Stimulated activated memory B cell treated with anti-CD40 and anti-IgM and Interleukin-4, amounts not matched to agents 10 μg/mL and 1 μg/mL and 100 μg/mL, for 72 hours (primary cell): ENCODE results near the gene DLG2.
"Not testable (repeated sequence)": the region's sequence is repeated elsewhere in the genome, so short reads cannot be mapped to it uniquely, and the experiment has no call there.

Source experiments
- ATAC-seq: fragments of 150-1000 bp; cut with Tn5 transposase; 2 replicates; pipeline ENCODE4 v1.10.0; 2021
- H3K27ac Mint-ChIP-seq: one replicate; pipeline ENCODE4 v1.8.0; 2022; ENCODE audit warnings: mild to moderate bottlenecking, mixed read lengths
- H3K27me3 Mint-ChIP-seq: one replicate; pipeline ENCODE4 v1.8.0; 2022; ENCODE audit warnings: mixed read lengths
- H3K36me3 Mint-ChIP-seq: one replicate; pipeline ENCODE4 v1.8.0; 2022; ENCODE audit warnings: mixed read lengths
- H3K4me1 Mint-ChIP-seq: one replicate; pipeline ENCODE4 v1.8.0; 2022; ENCODE audit warnings: mixed read lengths
- H3K4me3 Mint-ChIP-seq: one replicate; pipeline ENCODE4 v1.8.0; 2022; ENCODE audit warnings: mild to moderate bottlenecking, moderate library complexity, mixed read lengths
- H3K9me3 Mint-ChIP-seq: one replicate; pipeline ENCODE4 v1.8.0; 2022; ENCODE audit warnings: mixed read lengths

Gene DLG2

DNA sequence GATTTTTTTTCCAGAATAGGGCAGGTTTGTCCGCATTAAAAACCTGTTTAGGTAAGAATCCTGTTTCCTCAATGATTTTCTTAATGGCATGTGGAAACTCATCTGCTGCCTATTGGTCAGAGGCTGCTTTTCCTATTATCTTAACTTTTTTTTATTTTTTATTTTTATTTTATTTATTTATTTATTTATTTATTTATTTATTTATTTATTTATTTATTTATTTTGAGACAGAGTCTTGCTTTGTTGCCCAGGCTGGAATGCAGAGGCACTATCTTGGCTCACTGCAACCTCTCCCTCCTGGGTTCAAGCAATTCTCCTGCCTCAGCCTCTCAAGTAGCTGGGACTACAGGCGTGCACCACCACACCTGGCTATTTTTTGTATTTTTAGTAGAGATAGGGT is 389.1 kb downstream of the DLG2 start:
- not testable (repeated sequence) for H3K36me3 Mint-ChIP-seq, ATAC-seq, H3K4me3 Mint-ChIP-seq, H3K27ac Mint-ChIP-seq, H3K9me3 Mint-ChIP-seq, H3K27me3 Mint-ChIP-seq, H3K4me1 Mint-ChIP-seq

- Mint-ChIP-seq H3K4me1 (no peaks in the 10 kb centered on the region), H3K4me3 (no peak overlapping the region), H3K9me3 (peaks cover 8% of the 10 kb centered on the region), H3K36me3 (no peaks in the 10 kb centered on the region), H3K27ac (no peak overlapping the region), H3K27me3 (no peaks in the 10 kb centered on the region)
- ATAC-seq: no peak
These were observed 390.9 kb downstream of the DLG2 start for GRCh38 chr11:85236211-85236610.

- no peak overlapping the region for H3K27ac Mint-ChIP-seq
- H3K36me3 Mint-ChIP-seq: no peaks in the 10 kb centered on the region
- no peaks in the 10 kb centered on the region for H3K27me3 Mint-ChIP-seq
- no peak overlapping the region for H3K4me3 Mint-ChIP-seq
- H3K9me3 Mint-ChIP-seq: peaks cover 9% of the 10 kb centered on the region
- ATAC-seq: no peak
- H3K4me1 Mint-ChIP-seq: no peaks in the 10 kb centered on the region
These were observed 394.6 kb downstream of the DLG2 start for GRCh38 chr11:85232559-85232958.

- Mint-ChIP-seq H3K27ac (no peak overlapping the region), H3K36me3 (no peaks in the 10 kb centered on the region), H3K4me3 (no peak overlapping the region), H3K4me1 (no peaks in the 10 kb centered on the region), H3K9me3 (peaks cover 9% of the 10 kb centered on the region), H3K27me3 (no peaks in the 10 kb centered on the region)
- ATAC-seq: no peak
These were observed 395.6 kb downstream of the DLG2 start for GRCh38 chr11:85231588-85231987.

DNA sequence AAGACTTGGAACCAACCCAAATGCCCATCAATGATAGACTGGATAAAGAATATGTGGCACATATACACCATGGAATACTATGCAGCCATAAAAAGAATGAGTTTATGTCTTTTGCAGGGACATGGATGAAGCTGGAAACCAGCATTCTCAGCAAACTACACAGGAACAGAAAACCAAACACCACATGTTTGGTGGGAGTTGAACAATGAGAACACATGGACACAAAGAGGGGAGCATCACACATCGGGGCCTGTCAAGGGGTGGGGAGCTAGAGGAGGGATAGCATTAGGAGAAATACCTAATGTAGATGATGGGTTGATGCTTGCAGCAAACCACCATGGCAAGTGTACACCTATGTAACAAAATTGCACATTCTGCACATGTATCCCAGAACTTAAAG is 397.4 kb downstream of the DLG2 start:
- H3K36me3 Mint-ChIP-seq, H3K27ac Mint-ChIP-seq, H3K4me1 Mint-ChIP-seq, H3K4me3 Mint-ChIP-seq, H3K27me3 Mint-ChIP-seq, ATAC-seq, H3K9me3 Mint-ChIP-seq: not testable (repeated sequence)

DNA sequence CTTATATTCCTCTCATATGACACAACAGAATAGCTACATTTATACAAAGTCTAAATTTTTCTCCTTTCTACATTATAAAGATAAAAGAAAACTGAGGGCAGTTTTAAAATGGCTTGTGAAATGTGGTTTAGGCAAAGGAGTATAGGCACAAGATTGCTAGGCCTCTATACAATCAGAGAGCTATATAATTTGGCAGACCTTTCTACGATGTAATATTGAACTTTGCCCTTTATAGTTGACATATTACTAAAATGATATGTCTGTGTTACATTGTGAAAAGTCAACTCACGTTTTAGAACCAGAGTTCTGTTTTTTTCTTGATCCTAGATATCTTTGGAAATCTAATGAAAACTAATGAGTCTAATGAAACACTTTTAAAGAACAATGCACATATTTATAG is 430.2 kb downstream of the DLG2 start:
- peaks cover 8% of the 10 kb centered on the region for H3K9me3 Mint-ChIP-seq
- no peak overlapping the region for H3K4me3 Mint-ChIP-seq
- H3K27ac Mint-ChIP-seq: no peak overlapping the region
- no peaks in the 10 kb centered on the region for H3K4me1 Mint-ChIP-seq
- H3K27me3 Mint-ChIP-seq: no peaks in the 10 kb centered on the region
- peaks cover 5% of the 10 kb centered on the region for H3K36me3 Mint-ChIP-seq
- no peak for ATAC-seq

- Mint-ChIP-seq H3K9me3 (peaks cover 1% of the 10 kb centered on the region), H3K4me3 (no peak overlapping the region), H3K27ac (no peak overlapping the region), H3K27me3 (no peaks in the 10 kb centered on the region), H3K36me3 (no peaks in the 10 kb centered on the region), H3K4me1 (no peaks in the 10 kb centered on the region)
- ATAC-seq: no peak
These were observed 431.2 kb downstream of the DLG2 start for GRCh38 chr11:85195934-85196333.

DNA sequence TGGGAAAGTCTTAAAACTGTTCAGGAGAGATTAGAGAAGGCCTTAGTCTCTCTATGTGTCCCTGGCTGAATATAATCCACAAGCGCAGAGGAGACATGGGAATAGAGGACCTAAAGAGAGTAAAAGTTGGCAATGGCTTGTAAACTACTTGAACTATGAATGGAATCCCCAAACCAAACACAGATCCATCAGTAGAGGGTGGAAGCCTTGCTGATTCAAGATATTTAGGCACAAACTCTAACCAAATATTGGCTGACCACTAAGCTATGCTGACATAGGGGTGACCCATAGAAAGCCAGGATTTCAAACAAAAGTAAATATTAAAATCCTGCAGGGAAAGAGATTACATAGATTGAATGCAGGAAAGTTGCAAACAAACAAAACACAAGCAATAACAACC is 439.2 kb downstream of the DLG2 start:
- no peaks in the 10 kb centered on the region for H3K4me1 Mint-ChIP-seq
- H3K27ac Mint-ChIP-seq: no peak overlapping the region
- ATAC-seq: no peak

DNA sequence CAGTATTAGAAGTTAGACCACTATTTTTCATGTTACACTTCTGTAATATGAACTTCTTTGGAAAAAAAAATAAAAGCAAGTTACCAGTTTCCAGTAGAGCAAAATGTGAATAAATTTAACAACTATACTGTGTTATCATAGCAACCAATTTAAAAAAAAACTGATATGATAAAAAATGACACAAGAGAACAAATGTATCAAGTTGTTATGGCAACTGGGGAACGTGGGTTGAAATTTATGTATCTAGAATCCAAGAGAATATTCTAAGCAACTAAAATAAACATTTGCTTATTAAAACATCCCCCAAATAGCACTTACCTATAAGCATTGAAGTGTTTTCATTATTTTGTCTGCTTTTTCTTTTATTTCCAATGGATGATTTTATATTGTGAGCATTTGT is 442.4 kb downstream of the DLG2 start:
- ATAC-seq: no peak
- Mint-ChIP-seq H3K4me3 (no peak overlapping the region), H3K9me3 (peaks cover 9% of the 10 kb centered on the region), H3K4me1 (peaks cover 9% of the 10 kb centered on the region), H3K27me3 (no peaks in the 10 kb centered on the region), H3K27ac (no peak overlapping the region), H3K36me3 (no peaks in the 10 kb centered on the region)

More for the DNA sequence above, 439.2 kb downstream of the DLG2 start:
- H3K36me3 Mint-ChIP-seq: no peaks in the 10 kb centered on the region
- H3K4me3 Mint-ChIP-seq: no peak overlapping the region
- H3K9me3 Mint-ChIP-seq: peaks cover 9% of the 10 kb centered on the region
- no peaks in the 10 kb centered on the region for H3K27me3 Mint-ChIP-seq

- Mint-ChIP-seq H3K4me3 (no peak overlapping the region), H3K36me3 (no peaks in the 10 kb centered on the region), H3K4me1 (peaks cover 9% of the 10 kb centered on the region), H3K27ac (no peak overlapping the region), H3K27me3 (no peaks in the 10 kb centered on the region), H3K9me3 (peaks cover 5% of the 10 kb centered on the region)
- ATAC-seq: peak; percentile 55
These were observed 444.4 kb downstream of the DLG2 start for GRCh38 chr11:85182441-85183387.

DNA sequence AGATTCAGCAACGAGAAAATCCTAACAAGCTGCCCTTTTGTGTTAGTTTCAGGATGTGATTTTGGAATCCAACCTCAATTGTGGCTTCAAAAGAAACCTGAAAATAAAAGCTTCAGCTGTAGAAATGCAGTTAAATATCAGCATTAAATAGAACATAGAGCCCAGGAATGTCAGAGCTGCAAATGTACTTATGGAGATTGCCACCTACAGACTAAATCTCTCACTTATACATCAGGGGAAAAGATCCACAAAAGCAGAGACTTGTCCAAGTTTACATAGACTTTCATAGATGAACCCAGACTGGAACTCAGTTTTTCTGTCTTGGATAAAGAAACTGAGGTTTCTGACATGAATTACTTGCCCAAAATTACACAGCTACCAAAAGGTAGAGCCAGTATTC is 446.6 kb downstream of the DLG2 start:
- no peak for ATAC-seq
- no peaks in the 10 kb centered on the region for H3K36me3 Mint-ChIP-seq
- no peaks in the 10 kb centered on the region for H3K27me3 Mint-ChIP-seq
- H3K9me3 Mint-ChIP-seq: peaks cover 7% of the 10 kb centered on the region
- peaks cover 9% of the 10 kb centered on the region for H3K4me1 Mint-ChIP-seq
- H3K27ac Mint-ChIP-seq: no peak overlapping the region
- no peak overlapping the region for H3K4me3 Mint-ChIP-seq

- no peak overlapping the region for H3K4me3 Mint-ChIP-seq
- no peak overlapping the region for H3K27ac Mint-ChIP-seq
- peaks cover 17% of the 10 kb centered on the region for H3K9me3 Mint-ChIP-seq
- peaks cover 11% of the 10 kb centered on the region for H3K4me1 Mint-ChIP-seq
- ATAC-seq: no peak
- peaks cover 16% of the 10 kb centered on the region for H3K36me3 Mint-ChIP-seq
- H3K27me3 Mint-ChIP-seq: no peaks in the 10 kb centered on the region
These were observed 455.4 kb downstream of the DLG2 start for GRCh38 chr11:85171648-85172257.

GRCh38 chr11:85170184-85170583 is 457.0 kb downstream of the DLG2 start:
- H3K27me3 Mint-ChIP-seq: no peaks in the 10 kb centered on the region
- ATAC-seq: no peak
- no peak overlapping the region for H3K4me3 Mint-ChIP-seq
- peaks cover 20% of the 10 kb centered on the region for H3K4me1 Mint-ChIP-seq
- peaks cover 16% of the 10 kb centered on the region for H3K36me3 Mint-ChIP-seq
- peaks cover 12% of the 10 kb centered on the region for H3K9me3 Mint-ChIP-seq
- H3K27ac Mint-ChIP-seq: no peak overlapping the region

DNA sequence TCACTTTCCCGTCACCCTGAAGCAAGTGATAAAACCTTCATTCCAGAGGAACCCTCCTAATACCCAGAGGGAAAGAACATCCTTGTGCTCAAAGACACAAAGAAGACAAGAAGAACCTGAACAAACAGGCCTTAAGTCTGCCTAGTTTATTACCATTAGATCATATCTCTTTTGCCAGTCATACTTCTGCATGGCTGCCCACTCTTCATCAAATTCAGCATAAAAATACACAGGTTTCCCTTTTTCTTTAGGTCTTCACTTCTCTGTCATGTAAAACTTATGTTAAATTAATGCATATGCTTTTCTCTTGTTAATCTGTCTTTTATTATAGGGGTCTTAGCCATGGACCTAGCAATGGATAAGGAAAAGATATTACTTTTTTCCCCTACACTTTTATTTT is 459.7 kb downstream of the DLG2 start:
- peaks cover 30% of the 10 kb centered on the region for H3K4me1 Mint-ChIP-seq
- H3K36me3 Mint-ChIP-seq: peaks cover 10% of the 10 kb centered on the region
- no peak overlapping the region for H3K4me3 Mint-ChIP-seq
- H3K27me3 Mint-ChIP-seq: no peaks in the 10 kb centered on the region
- no peak overlapping the region for H3K27ac Mint-ChIP-seq
- H3K9me3 Mint-ChIP-seq: peaks cover 2% of the 10 kb centered on the region
- ATAC-seq: no peak

GRCh38 chr11:85167038-85167437 is 460.1 kb downstream of the DLG2 start:
- H3K27me3 Mint-ChIP-seq: no peaks in the 10 kb centered on the region
- peaks cover 6% of the 10 kb centered on the region for H3K36me3 Mint-ChIP-seq
- H3K4me1 Mint-ChIP-seq: peaks cover 30% of the 10 kb centered on the region
- H3K27ac Mint-ChIP-seq: no peak overlapping the region
- H3K4me3 Mint-ChIP-seq: no peak overlapping the region
- no peak for ATAC-seq
- no peaks in the 10 kb centered on the region for H3K9me3 Mint-ChIP-seq

DNA sequence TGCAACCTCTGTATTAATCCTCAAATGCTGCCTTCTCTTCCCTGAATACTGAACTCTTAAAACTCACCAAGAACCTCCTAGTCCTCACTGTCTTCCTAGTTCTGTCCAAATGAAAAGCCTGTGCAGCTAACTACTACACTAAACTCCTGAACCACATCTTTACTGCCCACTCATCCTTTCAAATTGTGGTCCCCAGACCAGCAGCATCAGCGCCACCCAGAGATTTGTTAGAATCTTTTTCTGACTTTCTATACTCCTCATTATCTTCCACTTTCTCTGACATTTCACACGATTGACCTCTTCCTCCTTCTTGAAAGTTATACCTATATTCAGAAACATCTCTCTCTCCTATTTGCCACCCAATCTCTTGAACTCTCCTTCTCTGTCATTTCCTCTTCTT is 461.3 kb downstream of the DLG2 start:
- ATAC-seq: peak; percentile 56
- peak overlapping the region; percentile 9 for H3K27ac Mint-ChIP-seq
- H3K27me3 Mint-ChIP-seq: no peaks in the 10 kb centered on the region
- H3K36me3 Mint-ChIP-seq: peaks cover 3% of the 10 kb centered on the region
- peaks cover 27% of the 10 kb centered on the region for H3K4me1 Mint-ChIP-seq
- no peak overlapping the region for H3K4me3 Mint-ChIP-seq
- no peaks in the 10 kb centered on the region for H3K9me3 Mint-ChIP-seq
